HG02943 (cell line): ENCODE results near the gene LYPD6B.
"Not testable (repeated sequence)": the region's sequence is repeated elsewhere in the genome, so short reads cannot be mapped to it uniquely, and the experiment has no call there.

Experiments used
- ATAC-seq: cut with Tn5 transposase; IDR thresholded peaks from one replicate; pipeline ENCODE4 v1.9.1; 2021; ENCODE audit warnings: mild to moderate bottlenecking, low read depth, moderate library complexity; ENCODE audit not compliant: unreplicated experiment

The LYPD6B gene

GRCh38 chr2:149251436-149251835 lies 212.9 kb downstream of the LYPD6B start:
- not testable (repeated sequence) for ATAC-seq

- not testable (repeated sequence) for ATAC-seq
These were observed 218.4 kb downstream of the LYPD6B start for GRCh38 chr2:149256877-149257276.

GRCh38 chr2:149258531-149258930 lies 220.0 kb downstream of the LYPD6B start:
- ATAC-seq, result no peak

GRCh38 chr2:149259136-149259535 lies 220.6 kb downstream of the LYPD6B start:
- ATAC-seq, result no peak

GRCh38 chr2:149261692-149262091 lies 223.2 kb downstream of the LYPD6B start:
- no peak for ATAC-seq
